RKO (cell line): ENCODE results near the gene ITGBL1.

Experiments
- DNase-seq: peaks from one replicate; pipeline ENCODE4 v3.0.0-alpha.2; 2016; ENCODE audit warnings: low spot score

Gene ITGBL1

GRCh38 chr13:101698400-101698799 is 245.9 kb downstream of the ITGBL1 start:
- DNase-seq = no peak

DNA sequence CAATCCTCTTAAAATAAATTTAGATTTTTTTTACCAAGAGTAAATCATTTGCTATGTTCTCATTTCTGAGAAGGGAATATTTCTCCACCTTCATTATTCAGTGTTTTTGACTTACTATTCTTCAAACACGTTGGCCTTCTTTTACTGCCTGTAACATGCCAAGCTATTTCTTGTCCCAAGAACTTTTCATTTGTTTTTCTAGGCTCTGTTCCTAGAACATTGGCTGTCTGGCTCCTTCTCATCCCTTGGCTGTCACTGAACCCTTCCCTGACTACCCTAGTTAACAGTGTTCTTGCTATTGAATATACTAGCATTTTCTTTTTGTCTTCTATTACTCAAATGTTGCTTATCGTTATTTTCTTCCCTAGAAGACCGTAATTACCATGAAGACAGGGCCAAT is 248.1 kb downstream of the ITGBL1 start:
- no peak for DNase-seq

DNA sequence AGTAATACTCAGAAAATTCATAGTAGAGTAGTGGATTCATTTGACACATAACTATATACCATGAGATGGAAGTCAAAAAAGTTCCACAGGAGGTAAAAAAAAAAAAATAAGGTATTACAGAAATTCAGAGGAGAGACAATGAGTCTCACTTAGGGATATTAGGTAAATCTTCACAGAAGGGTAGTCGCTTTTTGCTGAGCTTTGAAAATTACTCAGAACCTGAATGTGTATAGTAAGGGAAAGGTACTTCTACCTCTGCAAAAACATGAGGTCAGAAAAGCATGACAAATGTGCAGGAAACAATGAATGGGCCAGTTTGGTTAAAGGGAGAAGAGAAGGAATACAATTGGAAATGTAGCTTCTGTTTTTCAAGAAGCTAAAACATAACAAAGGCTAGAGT is 250.6 kb downstream of the ITGBL1 start:
- no peak for DNase-seq

GRCh38 chr13:101703838-101704237 is 251.4 kb downstream of the ITGBL1 start:
- DNase-seq = no peak

DNA sequence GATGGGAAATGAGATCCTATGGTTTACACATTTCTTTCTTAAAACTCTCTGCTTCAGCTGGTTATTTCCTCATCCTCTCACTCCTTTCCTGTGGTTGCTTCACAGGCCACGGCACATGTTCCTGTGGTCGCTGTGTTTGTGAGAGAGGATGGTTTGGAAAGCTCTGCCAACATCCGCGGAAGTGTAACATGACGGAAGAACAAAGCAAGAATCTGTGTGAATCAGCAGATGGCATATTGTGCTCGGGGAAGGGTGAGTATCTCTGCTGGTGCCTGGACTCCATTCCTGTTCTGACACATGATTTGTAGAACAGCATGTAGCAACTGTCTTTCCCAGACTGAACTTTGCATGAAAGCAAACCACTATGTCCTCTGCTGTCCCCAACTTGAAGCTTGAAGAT is 254.2 kb downstream of the ITGBL1 start:
- DNase-seq = no peak

GRCh38 chr13:101707659-101708058 is 255.2 kb downstream of the ITGBL1 start:
- DNase-seq = no peak

GRCh38 chr13:101708115-101708514 is 255.6 kb downstream of the ITGBL1 start:
- DNase-seq = no peak

DNA sequence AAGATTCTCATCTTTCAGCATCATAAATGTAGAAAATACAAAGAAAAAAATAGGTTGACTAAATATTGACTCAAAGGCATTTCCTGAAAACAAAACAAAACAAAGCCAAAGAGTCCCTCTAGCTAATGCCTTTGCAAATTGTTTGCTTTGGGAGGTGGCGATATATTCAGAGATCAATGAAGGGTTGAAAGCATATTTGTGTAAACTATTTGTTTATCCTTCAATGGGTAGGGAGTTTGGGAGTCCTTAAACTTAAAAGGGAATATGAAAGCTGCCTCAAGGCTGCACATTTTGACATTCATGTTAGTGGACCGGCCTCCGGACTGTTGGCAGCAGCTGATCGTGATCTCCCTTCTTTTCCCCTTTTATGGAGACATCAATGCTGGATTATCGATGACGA is 257.5 kb downstream of the ITGBL1 start:
- DNase-seq = no peak

GRCh38 chr13:101711307-101712025 is 259.0 kb downstream of the ITGBL1 start:
- DNase-seq = no peak

DNA sequence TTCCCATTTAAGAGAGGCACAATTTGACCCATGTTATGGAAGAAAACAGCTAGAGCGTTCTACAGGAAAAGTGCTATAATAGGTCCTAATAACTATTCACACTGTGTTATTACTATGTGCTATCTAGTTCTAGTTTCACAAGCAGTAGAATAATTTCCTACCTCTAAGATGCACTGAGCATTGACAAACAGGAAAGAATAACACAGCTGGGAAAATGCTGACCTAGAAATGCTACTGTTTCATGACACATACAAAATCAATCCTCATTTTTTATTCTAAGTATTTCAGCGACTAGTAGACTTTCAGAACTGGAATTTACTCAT is 259.5 kb downstream of the ITGBL1 start:
- no peak for DNase-seq

DNA sequence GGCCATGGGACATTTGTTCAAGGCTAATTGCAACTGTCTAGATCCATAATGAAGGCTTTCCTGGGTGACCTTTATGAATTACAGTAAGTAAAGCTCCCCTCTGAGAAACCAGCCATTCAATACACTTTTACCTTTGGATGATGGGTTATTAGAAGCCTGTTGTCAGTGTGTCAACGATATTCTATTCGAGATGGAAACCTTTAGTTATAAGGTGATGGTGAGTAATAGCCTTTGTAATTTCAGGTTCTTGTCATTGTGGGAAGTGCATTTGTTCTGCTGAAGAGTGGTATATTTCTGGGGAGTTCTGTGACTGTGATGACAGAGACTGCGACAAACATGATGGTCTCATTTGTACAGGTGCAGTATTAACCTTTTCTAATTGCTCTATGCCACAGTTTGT is 261.7 kb downstream of the ITGBL1 start:
- DNase-seq = no peak

DNA sequence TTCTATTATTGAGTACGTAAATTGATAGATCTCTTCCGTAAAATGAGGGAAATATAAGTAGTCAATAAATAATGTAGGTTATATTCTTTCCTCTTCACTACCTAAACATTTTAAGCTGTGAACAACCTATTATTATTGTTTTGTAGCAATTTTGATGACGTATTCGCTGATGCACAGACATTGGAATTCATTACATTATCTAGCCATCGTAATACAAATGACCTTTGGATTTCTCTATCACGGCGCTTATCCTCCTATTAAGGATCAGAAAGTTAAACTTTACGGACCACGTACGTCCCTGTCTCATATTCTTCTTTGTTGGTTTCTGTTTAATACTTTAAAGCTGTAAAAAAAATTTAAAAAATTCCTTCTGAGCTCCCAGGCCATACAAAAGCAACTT is 264.9 kb downstream of the ITGBL1 start:
- no peak for DNase-seq

DNA sequence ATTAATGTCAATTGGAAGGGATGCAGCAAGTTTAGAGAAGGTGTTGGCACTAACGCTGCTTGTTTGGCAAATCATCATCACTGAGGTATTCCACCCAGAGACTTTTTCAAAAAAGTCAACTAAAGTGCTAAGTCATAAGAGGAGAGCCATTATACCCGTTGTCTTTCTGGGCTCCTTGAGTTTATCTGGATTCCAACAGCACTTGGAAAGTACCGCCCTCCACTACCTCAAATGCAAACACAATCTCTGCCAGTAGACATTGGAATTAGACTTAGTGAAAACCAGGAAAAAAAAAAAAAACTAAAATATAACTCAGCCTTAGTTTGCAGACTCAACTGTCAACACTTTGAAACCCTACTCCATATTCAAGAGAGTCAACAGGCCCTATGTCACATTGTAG is 266.0 kb downstream of the ITGBL1 start:
- no peak for DNase-seq

DNA sequence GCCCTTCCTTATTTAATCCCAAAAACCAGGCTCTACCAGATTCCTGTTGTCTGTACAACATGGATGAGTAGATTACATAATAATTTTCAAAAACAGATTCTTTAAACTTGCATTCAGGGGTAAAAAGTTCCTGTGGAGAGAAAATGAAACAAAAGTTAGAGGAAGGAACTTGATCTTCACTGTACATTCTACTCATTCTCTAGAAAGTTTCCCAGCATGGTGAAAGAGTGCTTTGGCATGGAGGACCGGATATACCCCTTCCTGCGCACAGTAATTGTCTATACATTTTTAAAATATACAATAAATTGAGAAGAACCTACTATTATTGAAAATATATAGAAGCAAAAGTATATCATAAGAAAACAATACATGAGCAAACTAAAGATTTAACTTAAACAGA is 274.2 kb downstream of the ITGBL1 start:
- no peak for DNase-seq

DNA sequence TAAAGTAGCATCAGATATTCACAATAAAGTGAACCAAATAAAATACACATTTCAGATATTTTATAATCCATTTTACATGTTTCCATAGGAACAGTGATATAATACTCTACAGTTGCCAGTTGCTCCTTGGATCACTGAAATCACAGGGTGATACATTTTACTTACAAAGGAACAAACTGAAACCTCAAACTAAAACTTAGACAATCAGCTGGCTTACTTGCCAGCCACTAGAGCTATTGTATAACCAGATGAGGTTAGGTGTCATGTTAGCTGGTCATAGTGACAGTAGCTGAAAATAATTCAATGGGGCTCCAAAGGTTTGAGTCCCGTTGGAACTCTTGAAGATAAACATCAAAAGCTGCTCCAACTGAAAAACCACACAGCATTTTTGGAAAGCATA is 274.6 kb downstream of the ITGBL1 start:
- no peak for DNase-seq

- no peak for DNase-seq
Observed at GRCh38 chr13:101728021-101728420, 275.5 kb downstream of the ITGBL1 start.

DNA sequence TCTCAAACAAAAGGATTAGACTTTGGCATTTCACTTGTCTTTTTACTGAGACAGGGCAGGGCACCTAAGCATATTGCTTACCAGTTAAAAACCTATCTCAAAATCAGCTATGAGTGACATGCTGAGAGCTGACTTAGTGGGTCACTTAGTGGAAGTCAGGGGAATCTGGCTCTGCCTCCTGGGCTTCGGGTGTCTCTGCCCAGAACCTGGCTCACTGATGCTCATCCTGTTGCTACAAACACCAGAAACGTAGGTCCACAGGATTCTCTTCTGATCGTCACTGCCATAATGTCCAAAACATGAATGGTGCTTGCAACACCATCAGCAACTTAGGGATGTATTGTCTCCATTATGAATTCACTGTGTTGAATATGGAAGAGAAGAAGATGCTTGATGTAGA is 276.1 kb downstream of the ITGBL1 start:
- no peak for DNase-seq

DNA sequence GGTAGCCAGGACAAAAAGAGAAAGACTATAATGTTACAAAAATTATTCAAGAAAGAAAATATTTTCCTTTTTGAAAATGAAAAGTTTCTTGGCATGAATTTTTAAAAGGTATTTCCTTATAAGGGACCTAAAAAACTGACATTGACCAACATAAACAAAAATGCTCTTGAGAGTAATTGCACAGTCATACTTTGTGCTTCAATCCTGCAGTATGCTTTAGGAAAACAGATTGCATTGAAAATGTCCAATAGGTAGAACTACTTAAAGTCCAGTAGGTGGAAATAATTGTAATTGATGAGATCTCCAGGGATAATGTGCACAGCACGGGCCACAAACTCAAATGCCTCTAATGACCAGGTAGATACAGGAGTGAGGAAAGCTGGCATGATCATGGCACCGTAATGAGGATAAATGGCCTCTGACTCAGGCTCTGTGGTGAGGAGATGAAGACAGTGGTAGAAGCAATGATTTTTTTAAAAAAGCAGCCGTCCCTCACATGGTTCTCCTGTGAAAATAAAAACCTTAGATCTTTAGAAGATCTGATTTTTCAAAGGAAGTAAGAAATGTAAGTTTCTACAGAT is 278.0 kb downstream of the ITGBL1 start:
- DNase-seq = no peak

DNA sequence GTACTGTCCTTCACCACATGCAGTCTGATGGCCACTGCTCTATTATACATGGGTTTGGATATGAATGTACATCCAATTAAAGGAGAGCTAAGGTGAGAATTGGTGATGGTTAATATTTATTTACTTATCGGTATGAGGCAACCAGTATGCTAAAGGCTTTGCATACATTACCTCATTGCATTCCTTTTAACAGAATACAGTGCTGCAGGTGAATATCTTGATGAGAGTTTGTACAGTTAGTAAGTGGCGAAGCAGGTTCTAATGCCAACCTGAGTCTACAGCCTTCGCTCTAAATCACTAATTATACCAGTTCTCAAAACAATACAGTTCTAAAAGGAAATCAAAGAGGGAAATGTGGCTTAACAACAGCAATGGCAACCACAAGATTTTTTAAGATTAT is 284.1 kb downstream of the ITGBL1 start:
- no peak for DNase-seq

- no peak for DNase-seq
Observed at GRCh38 chr13:101738336-101738735, 285.9 kb downstream of the ITGBL1 start.

DNA sequence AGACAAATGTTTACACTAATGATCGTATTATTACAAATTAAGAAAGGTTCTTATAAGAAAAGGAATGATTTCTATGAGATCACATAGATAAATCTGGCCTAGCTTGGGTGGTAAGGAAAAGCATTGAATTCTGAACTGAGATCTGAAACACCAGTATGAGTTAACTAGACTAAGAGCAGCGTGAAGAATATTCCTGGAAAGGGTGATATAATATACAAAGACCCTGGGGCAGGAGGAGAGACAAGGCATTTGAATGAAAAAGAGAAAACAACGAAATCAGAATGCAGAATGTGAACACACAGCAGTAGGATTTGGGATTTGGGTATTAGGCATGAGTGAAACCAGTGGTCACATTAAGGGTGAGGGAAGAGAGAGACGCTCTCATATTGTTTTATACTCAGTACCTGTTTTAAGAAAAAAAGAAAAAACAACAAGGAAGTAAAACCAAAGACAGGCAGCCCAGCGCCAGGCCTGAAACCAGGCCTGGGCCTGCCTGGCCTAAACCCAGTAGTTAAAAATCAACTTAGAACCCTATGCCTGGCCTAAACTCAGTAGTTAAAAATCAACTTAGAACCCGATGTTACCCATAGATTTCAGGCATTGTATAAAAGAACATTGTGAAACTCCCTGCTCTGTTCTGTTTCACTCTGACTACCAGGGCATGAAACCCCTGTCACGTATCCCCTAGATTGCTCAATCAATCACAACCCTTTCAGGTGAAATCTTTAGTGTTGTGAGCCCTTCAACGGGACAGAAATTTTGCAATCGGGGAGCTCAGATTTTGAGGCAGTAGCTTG is 287.1 kb downstream of the ITGBL1 start:
- DNase-seq = no peak

GRCh38 chr13:101746513-101746912 is 294.0 kb downstream of the ITGBL1 start:
- DNase-seq = no peak

GRCh38 chr13:101747039-101747438 is 294.6 kb downstream of the ITGBL1 start:
- DNase-seq = no peak

DNA sequence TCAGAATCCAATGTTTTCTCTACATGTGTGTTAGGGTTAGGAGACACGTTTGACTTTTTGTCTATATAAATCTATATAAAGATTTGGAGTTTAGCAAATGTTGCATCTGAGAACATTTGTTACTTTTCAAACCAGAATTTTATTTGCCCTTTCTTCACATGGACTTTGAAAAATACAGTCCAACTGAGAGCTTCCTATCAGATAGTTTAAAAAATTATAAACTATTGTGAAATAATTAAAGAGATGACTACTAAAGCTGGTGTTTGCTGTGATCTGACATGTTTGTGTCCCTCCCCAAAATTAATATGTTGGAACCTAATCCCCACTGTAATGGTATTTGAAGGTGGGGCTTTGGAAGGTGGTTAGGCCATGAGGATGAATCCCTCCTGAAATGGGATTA is 297.1 kb downstream of the ITGBL1 start:
- no peak for DNase-seq
